Breast epithelium (tissue), 4 donors: ENCODE measurements around the gene ABCC4. TPM values are rescaled to one million over a fixed set of nuclear protein-coding genes. Genes with fewer than 3 reads are reported as not detected.
"Not testable (repeated sequence)": the region's sequence is repeated elsewhere in the genome, so short reads cannot be mapped to it uniquely, and the experiment has no call there.

ENCODE experiments used
- DNase-seq, 2 donors: peaks; one replicate each; pipeline ENCODE4 v3.0.0-alpha.2; 2019; ENCODE audit warnings: low spot score in 2 of 2
- H3K27ac ChIP-seq, 2 donors: fragments of 200-600 bp; sonication (generic) in 1 of 2; one replicate each; pipeline ENCODE4 v1.5.1; 2016 to 2019; ENCODE audit warnings: mild to moderate bottlenecking in 1 of 2
- H3K27me3 ChIP-seq, 2 donors: fragments of 200-600 bp; sonication (generic) in 1 of 2; one replicate each; pipeline versions ENCODE4 v1.5.1 to v1.6.0; 2017 to 2019; ENCODE audit warnings: control low read depth in 1 of 2, mild to moderate bottlenecking in 1 of 2
- H3K36me3 ChIP-seq: fragments of 200-600 bp; one replicate; pipeline ENCODE4 v1.5.1; 2019
- H3K4me1 ChIP-seq, 2 donors: fragments of 200-600 bp; sonication (generic); one replicate each; pipeline ENCODE4 v1.5.1; 2016 to 2019; ENCODE audit warnings: control low read depth in 1 of 2
- H3K4me3 ChIP-seq, 3 donors: fragments of 200-600 bp; sonication (generic); 1 replicate in 2 of 3; 2 replicates in 1 of 3; pipeline ENCODE4 v1.5.1; 2016 to 2019; ENCODE audit warnings: mild to moderate bottlenecking in 3 of 3, moderate library complexity in 2 of 3
- H3K9me3 ChIP-seq, 2 donors: fragments of 200-600 bp; sonication (generic) in 1 of 2; one replicate each; pipeline ENCODE4 v1.5.1; 2016 to 2019; ENCODE audit warnings: control low read depth in 1 of 2
- POLR2A ChIP-seq: fragments of 450-650 bp; IDR thresholded peaks from one replicate; pipeline ENCODE4 v1.6.1; 2016; ENCODE audit warnings: antibody characterized with exemption, mild to moderate bottlenecking, moderate library complexity
- POLR2AphosphoS5 ChIP-seq, 3 donors: sonication (generic); formaldehyde crosslinking; IDR thresholded peaks; one replicate each; pipeline ENCODE4 v1.6.1; 2017; ENCODE audit warnings: antibody characterized with exemption in 3 of 3
- intact Hi-C: fragments of 100-400 bp; cut with DNase I; formaldehyde crosslinking; loops from one replicate; pipeline ENCODE4 v1.15.1; 2023; ENCODE audit warnings: low total_unique reads
- total RNA-seq, 3 donors: library from RNA; depleted of rRNA; stranded (reverse); fragments of >200 nt; gene quantifications; one replicate each; pipeline ENCODE4 v1.1.0, GENCODE V29; 2016
- TF ChIP-seq, protein P1 (sequence below), 3 donors: fragments of 450-650 bp; IDR thresholded peaks; one replicate each; pipeline ENCODE4 v1.5.1; 2016 to 2017; ENCODE audit warnings: antibody characterized with exemption in 3 of 3, mild to moderate bottlenecking in 3 of 3, moderate library complexity in 3 of 3

ABCC4 gene
- total RNA-seq, 3 donors from 2014 or later, result 4.1 to 6.2 (median 4.5) TPM

- no peaks in the 10 kb centered on the region for H3K4me1 ChIP-seq
These were observed 12.2 kb downstream of the ABCC4 start for GRCh38 chr13:95289020-95289444.

GRCh38 chr13:95284436-95284835 is 16.8 kb downstream of the ABCC4 start:
- Histone ChIP-seq H3K27ac (no peak overlapping the region), H3K4me3 (no peak overlapping the region), H3K36me3 (no peaks in the 10 kb centered on the region), H3K9me3 (no peaks in the 10 kb centered on the region), H3K4me1 (no peaks in the 10 kb centered on the region), H3K27me3 (no peaks in the 10 kb centered on the region)
- DNase-seq, result no peak
- intact Hi-C loops, result no loop called here
- TF ChIP-seq POLR2AphosphoS5 (IDR thresholded peaks at IDR 0.05) (no peak), POLR2A (no peak)
- TF ChIP-seq, protein P1, sequence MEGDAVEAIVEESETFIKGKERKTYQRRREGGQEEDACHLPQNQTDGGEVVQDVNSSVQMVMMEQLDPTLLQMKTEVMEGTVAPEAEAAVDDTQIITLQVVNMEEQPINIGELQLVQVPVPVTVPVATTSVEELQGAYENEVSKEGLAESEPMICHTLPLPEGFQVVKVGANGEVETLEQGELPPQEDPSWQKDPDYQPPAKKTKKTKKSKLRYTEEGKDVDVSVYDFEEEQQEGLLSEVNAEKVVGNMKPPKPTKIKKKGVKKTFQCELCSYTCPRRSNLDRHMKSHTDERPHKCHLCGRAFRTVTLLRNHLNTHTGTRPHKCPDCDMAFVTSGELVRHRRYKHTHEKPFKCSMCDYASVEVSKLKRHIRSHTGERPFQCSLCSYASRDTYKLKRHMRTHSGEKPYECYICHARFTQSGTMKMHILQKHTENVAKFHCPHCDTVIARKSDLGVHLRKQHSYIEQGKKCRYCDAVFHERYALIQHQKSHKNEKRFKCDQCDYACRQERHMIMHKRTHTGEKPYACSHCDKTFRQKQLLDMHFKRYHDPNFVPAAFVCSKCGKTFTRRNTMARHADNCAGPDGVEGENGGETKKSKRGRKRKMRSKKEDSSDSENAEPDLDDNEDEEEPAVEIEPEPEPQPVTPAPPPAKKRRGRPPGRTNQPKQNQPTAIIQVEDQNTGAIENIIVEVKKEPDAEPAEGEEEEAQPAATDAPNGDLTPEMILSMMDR (IDR thresholded peaks at IDR 0.05), result no peak

More at GRCh38 chr13:95289020-95289444, 12.2 kb downstream of the ABCC4 start:
- no peak overlapping the region for H3K27ac ChIP-seq
- H3K4me3 ChIP-seq, result no peak overlapping the region
- intact Hi-C loops, result no loop called here
- DNase-seq, result no peak
- H3K9me3 ChIP-seq, result no peaks in the 10 kb centered on the region
- TF ChIP-seq POLR2A (no peak), POLR2AphosphoS5 (IDR thresholded peaks at IDR 0.05) (no peak)
- TF ChIP-seq, protein P1 (IDR thresholded peaks at IDR 0.05), result no peak
- no peaks in the 10 kb centered on the region for H3K27me3 ChIP-seq
- H3K36me3 ChIP-seq, result no peaks in the 10 kb centered on the region

GRCh38 chr13:95279016-95279415 is 22.2 kb downstream of the ABCC4 start:
- no peaks in the 10 kb centered on the region for H3K9me3 ChIP-seq
- intact Hi-C loops, result no loop called here
- H3K4me3 ChIP-seq, result no peak overlapping the region
- TF ChIP-seq POLR2A (no peak), POLR2AphosphoS5 (IDR thresholded peaks at IDR 0.05) (no peak)
- TF ChIP-seq, protein P1 (IDR thresholded peaks at IDR 0.05), result no peak
- no peaks in the 10 kb centered on the region for H3K36me3 ChIP-seq
- no peaks in the 10 kb centered on the region for H3K27me3 ChIP-seq
- no peaks in the 10 kb centered on the region for H3K4me1 ChIP-seq
- H3K27ac ChIP-seq, result no peak overlapping the region
- no peak for DNase-seq

GRCh38 chr13:95276037-95276505 is 25.2 kb downstream of the ABCC4 start:
- H3K9me3 ChIP-seq, result no peaks in the 10 kb centered on the region
- no peak overlapping the region for H3K27ac ChIP-seq
- H3K27me3 ChIP-seq, result no peaks in the 10 kb centered on the region
- H3K4me1 ChIP-seq, result no peaks in the 10 kb centered on the region
- no peak overlapping the region for H3K4me3 ChIP-seq
- intact Hi-C loops, result no loop called here
- no peaks in the 10 kb centered on the region for H3K36me3 ChIP-seq
- no peak for DNase-seq
- TF ChIP-seq POLR2A, result no peak
- no peak for TF ChIP-seq POLR2AphosphoS5 (IDR thresholded peaks at IDR 0.05)
- TF ChIP-seq, protein P1 (IDR thresholded peaks at IDR 0.05), result no peak

DNA sequence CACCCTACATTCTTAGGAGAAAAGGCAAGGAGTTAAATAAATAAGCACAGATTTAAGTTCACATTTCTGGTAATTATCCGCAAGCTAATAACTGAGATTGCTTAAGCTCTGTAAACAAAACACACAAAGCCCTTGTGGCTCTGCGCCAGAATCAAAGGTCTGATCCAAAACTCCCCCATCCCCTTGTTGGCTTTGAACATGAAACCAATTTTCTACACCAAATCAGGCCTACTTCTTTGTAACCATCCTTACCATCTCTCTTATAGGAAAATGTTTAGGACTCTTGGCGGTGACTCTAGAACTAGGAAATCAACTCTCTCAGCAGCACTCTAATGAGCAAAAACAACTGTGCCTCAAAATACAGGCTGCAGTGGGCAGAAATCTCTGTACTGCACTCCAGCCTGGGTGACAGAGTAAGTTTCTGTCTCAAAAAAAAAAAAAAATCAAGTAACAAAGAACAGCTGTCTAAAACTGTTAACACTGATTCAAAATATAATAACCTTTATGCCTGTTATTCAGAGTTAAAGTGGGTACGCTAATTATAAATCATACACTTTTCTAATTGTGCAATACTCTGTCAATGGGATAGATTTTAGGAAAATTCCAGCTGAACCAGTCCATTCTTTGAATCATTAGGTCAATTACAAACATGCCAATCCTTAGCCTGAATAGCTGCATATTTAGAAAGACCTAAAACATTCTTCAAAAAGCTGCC is 25.8 kb downstream of the ABCC4 start:
- TF ChIP-seq, protein P1 (IDR thresholded peaks at IDR 0.05), result no peak
- TF ChIP-seq POLR2A, result no peak
- no peak for TF ChIP-seq POLR2AphosphoS5 (IDR thresholded peaks at IDR 0.05)
- no peak overlapping the region for H3K27ac ChIP-seq
- no peak for DNase-seq
- H3K36me3 ChIP-seq, result no peaks in the 10 kb centered on the region
- H3K9me3 ChIP-seq, result no peaks in the 10 kb centered on the region
- intact Hi-C loops, result no loop called here
- H3K4me3 ChIP-seq, result no peak overlapping the region
- no peaks in the 10 kb centered on the region for H3K4me1 ChIP-seq
- H3K27me3 ChIP-seq, result no peaks in the 10 kb centered on the region

DNA sequence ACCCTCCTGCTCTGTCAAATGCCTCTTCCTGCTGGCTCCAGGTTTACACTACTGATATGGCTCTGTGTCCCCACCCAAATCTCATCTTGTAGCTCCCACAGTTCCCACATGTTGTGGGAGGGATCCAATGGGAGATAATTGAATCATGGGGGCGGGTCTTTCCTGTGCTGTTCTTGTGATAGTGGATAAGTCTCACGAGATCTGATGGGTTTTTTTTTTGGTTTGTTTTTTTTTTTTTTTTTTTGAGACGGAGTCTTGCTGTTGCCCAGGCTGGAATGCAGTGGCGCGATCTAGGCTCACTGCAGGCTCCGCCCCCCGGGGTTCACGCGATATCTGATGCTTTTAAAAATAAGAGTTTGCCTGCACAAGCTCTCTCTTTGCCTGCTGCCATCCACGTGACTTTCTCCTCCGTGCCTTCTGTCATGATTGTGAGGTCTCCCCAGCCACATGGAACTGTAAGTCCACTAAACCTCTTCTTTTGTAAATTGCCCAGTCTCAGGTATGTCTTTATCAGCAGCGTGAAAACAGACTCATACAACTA is 27.6 kb downstream of the ABCC4 start:
- DNase-seq, H3K27me3 ChIP-seq, H3K36me3 ChIP-seq, H3K4me3 ChIP-seq, H3K4me1 ChIP-seq, H3K9me3 ChIP-seq, H3K27ac ChIP-seq, intact Hi-C loops: not testable (repeated sequence)

GRCh38 chr13:95272076-95272475 is 29.2 kb downstream of the ABCC4 start:
- H3K4me1 ChIP-seq, DNase-seq, H3K27ac ChIP-seq, intact Hi-C loops, H3K36me3 ChIP-seq, H3K4me3 ChIP-seq, H3K9me3 ChIP-seq, H3K27me3 ChIP-seq: not testable (repeated sequence)
